GM18498 (cell line): ENCODE data around the gene C11orf87.

Experiments used
- ATAC-seq: cut with Tn5 transposase; IDR thresholded peaks from one replicate; pipeline ENCODE4 v1.9.1; 2021; ENCODE audit warnings: mild to moderate bottlenecking, moderate library complexity; ENCODE audit not compliant: unreplicated experiment

Gene C11orf87

GRCh38 chr11:109421981-109422869, at the start of gene C11orf87:
Gene C11orf87 (plus strand): TSS chr11:109422190. CDS start chr11:109423634, 1,444 bp downstream.
- no peak for ATAC-seq

- no peak for ATAC-seq
Observed at GRCh38 chr11:109374032-109374431, 48.0 kb upstream of the C11orf87 start.

- ATAC-seq, result no peak
Observed at GRCh38 chr11:109374441-109374840, 47.5 kb upstream of the C11orf87 start.

DNA sequence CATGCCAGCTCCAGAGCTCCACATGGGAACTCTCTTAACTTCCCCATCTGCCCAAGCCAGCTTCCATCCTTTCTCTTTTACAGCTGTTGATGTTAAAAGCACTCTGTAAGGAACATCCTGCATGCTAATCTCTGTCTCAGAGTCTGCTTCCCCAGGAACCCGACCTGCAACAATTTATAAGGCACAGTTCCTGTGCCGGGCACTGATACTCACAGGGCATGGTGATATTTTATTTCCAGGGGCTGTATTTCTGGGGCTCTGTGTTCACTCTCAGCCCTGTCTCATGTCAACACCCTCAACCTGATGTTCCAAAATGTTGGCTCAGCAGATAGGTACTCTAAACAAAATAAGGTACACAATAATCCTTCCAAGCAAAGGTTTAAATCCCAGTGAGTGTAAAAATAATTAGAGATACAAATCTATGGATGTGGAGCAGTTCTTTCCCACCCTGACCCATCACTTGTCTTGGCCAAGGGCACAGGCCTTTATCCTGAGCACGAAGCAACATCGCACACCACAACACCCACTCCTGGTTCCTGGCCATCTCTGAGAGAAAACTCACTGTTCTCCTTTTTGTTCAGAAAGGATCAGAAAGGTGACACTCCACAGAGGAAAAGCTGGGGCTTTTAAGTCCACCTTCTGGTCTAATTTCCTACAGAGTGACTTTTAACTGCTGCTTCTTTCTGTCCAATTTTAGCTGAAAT, 44.8 kb upstream of the C11orf87 start:
- ATAC-seq, result no peak

DNA sequence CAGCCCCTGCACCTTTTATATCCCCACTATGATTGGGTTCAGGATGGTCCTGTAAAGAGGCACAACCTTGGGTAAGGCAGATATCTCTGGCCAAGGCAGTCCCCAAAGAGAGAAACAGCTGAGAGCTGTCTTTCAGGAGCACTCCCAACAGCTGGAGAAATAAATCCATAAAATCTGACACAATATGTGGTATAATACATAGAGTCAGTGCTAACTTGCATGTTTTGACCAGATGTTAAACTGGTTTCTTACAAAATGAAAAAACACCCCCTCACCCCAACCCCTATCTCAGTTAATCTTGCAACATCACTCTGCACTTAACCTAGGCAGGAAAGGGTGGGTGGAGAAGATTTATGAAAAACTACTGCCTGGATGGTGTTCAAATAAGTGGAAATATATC, 44.0 kb upstream of the C11orf87 start:
- no peak for ATAC-seq

- ATAC-seq, result no peak
Observed at GRCh38 chr11:109383306-109383705, 38.7 kb upstream of the C11orf87 start.

DNA sequence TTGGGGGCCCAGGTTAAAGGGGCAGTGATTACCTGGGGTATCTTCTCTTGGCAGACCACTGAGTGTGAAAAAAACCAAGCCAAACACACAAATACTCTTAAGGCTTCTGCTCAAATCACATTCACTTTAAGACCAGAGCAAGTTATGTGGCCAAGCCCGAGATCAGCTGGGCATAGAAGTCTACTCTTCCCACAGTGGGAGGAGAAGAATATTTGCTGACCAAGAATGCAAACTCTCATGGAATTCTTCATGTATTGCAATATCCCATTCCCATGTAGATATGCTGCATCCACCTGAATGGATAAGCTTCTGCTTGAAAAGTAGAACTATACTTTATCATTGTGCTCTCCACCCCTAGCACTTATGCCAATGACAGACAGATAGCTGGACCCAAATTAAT, 37.1 kb upstream of the C11orf87 start:
- no peak for ATAC-seq

DNA sequence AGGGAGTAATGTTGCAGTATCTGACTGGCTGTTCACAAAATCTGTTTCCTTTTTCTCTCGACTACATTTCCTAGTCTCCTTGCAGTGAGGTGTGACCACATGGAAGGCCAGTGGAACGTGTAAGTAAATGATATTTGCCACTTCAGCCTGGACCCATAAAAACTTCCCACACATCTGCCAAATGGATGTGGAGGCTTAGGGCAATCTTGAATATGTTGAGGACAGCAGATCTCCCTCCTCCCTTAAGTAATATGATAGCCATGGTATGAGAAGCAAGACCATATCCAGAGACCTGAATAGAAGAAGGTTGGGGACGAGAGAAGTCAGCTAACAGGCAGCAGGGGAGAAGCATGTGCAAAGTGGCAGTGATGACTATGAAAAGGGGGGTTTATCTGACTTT, 33.0 kb upstream of the C11orf87 start:
- ATAC-seq, result no peak

DNA sequence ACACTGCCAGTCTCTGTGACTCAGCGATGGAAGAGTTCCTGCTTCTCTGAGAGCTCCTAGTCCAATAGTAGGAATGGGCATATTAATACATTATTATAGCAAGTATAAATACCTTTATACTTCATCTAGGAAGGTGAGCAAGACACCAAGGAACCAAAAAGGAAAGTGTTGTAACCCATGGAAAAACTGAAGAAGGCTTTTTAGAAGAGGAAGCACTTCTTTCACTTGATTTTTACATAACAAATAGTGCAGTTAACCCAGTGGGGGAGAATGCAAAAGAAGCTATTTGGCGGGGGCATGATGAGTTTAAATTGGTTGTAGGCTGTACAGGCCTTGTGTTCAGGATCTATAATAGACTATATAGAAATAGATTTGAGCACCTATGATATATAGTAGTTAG, 31.2 kb upstream of the C11orf87 start:
- no peak for ATAC-seq

- ATAC-seq, result no peak
Observed at GRCh38 chr11:109401545-109401944, 20.4 kb upstream of the C11orf87 start.

DNA sequence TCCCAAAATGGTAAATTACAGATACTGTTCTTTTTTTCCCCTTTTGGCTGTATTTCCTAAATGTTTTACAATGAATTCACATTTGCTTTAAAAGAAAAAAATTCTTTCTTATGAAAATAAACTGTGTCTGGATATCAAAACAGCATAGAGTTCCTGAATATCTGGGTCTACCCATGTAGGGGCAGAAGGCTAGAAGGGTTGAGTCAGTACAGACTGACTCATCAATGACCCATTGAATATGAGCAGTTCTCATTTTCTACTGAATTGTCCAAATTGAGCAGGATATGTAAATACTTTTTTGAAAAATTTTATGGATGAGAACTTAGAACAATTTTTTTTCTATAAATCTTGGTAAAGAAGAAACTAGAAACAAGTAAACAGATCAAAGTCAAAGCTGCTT, 16.3 kb upstream of the C11orf87 start:
- no peak for ATAC-seq

GRCh38 chr11:109416601-109417000, 5.4 kb upstream of the C11orf87 start:
- ATAC-seq, result no peak

GRCh38 chr11:109422870-109423465, 978 bp downstream of the C11orf87 start:
- ATAC-seq, result no peak

DNA sequence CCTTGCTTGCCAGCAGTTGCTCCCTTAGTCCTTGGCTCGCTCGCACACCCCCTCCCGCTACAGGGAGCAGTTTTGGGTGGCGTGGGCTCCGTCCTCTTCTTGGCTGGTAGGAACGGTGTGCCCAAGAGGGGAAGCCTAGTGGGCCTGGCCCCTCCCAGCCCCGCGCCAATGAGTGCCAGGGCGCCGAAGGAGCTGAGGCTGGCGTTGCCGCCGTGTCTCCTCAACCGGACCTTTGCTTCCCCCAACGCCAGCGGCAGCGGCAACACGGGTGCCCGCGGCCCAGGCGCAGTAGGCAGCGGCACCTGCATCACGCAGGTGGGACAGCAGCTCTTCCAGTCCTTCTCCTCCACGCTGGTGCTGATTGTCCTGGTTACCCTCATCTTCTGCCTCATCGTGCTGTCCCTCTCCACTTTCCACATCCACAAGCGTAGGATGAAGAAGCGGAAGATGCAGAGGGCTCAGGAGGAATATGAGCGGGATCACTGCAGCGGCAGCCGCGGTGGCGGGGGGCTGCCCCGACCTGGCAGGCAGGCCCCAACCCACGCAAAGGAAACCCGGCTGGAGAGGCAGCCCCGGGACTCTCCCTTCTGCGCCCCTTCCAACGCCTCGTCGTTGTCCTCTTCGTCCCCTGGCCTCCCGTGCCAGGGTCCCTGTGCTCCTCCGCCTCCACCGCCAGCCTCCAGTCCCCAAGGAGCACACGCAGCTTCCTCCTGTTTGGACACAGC, 1.6 kb downstream of the C11orf87 start:
- ATAC-seq, result no peak

- ATAC-seq, result no peak
Observed at GRCh38 chr11:109424901-109425300, 2.9 kb downstream of the C11orf87 start.

- no peak for ATAC-seq
Observed at GRCh38 chr11:109425554-109425953, 3.6 kb downstream of the C11orf87 start.

DNA sequence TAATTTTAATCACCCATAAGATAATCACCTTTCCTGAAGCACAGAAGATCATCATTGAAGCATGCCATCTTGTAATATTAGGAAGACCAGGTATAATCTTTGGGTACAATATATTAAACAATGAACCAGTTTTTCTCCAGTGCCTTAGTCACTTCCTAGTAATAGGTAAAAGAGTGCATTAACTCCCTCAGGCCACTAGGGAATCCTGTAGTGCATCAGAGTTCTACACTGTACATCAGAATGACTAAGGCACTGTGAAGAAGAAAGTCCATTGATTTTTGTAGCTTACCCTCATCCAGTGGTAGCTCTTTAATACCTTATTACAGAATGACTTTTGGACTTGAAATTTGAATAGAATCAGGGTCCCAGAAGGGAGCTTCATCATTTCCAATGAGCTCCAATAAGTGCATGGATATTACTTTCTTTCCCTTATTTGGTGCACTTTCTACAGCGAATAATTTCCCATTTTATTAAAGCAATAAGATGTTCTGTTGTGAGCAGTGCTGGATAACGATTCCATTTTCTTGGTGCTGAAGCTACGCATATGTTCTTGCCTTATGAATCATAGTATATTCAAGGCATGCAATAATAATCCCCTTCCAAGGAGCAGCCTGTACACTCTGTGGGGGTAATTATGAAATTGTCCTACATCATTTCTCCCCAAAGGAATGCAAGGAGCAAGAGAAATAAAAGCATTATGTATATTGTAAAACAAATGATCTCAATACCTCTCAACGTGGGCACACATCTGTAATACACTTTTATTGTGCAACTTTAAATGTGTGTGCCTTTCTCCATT, 4.7 kb downstream of the C11orf87 start:
- no peak for ATAC-seq

GRCh38 chr11:109432105-109432504, 10.1 kb downstream of the C11orf87 start:
- no peak for ATAC-seq

GRCh38 chr11:109433753-109434256, 11.8 kb downstream of the C11orf87 start:
- ATAC-seq, result no peak

DNA sequence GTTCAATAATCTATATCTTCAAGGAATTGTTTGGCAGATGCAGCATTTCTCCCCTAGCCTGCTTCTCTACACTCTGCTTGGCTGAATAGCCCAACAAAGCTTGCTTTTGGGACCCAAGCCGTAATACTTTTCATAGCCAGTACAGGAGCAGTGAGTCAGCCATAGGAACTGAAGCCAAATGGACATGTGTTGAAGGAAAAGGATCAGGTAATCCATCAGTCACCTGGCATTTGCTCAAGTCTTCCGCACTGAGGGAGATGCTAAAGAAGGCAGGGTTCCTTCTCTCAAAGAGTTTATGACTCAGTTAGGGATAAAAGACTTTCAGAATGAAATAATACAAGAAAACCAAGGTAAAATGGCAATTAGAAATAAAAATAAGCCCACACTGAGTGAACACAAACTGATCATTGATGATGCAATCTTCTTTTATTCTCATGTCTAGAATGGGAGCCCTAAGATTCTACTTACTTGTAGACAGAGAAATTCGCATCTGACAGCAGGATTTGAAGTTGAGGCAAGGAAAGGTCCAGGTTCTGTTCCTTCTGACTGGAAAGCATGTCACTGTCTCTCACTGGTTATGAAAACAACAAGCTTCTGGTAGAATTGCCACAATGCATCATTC, 13.2 kb downstream of the C11orf87 start:
- no peak for ATAC-seq
